GM21576 (cell line): Measurements from ENCODE around the gene PUDP.
A peak's percentile ranks its signal among the peaks of the same experiment; 100 is the strongest.

Experiments used
- ATAC-seq: cut with Tn5 transposase; IDR thresholded peaks from one replicate; pipeline ENCODE4 v1.9.1; 2021; ENCODE audit warnings: mild to moderate bottlenecking, moderate library complexity; ENCODE audit not compliant: unreplicated experiment

The PUDP gene

GRCh38 chrX:7147413-7147977 is 458 bp downstream of the PUDP start, which contains the start of gene STS:
Gene STS, plus strand, starts transcription at chrX:7147712. Its CDS starts 105,488 bp downstream, at chrX:7253200.
- peak; percentile 34 for ATAC-seq

GRCh38 chrX:7146703-7147412 is 1.1 kb downstream of the PUDP start:
- peak; percentile 23 for ATAC-seq

- ATAC-seq: no peak
Measured at GRCh38 chrX:7146020-7146702, 1.8 kb downstream of the PUDP start.

GRCh38 chrX:7145454-7145853 is 2.5 kb downstream of the PUDP start:
- no peak for ATAC-seq

- no peak for ATAC-seq
Measured at GRCh38 chrX:7143941-7144525, 3.9 kb downstream of the PUDP start.

- no peak for ATAC-seq
Measured at GRCh38 chrX:7143076-7143475, 4.9 kb downstream of the PUDP start.

- ATAC-seq: no peak
Measured at GRCh38 chrX:7139202-7140081, 8.5 kb downstream of the PUDP start.

GRCh38 chrX:7134981-7135380 is 13.0 kb downstream of the PUDP start:
- ATAC-seq: no peak

- peak; percentile 11 for ATAC-seq
Measured at GRCh38 chrX:7133050-7133440, 14.9 kb downstream of the PUDP start.

GRCh38 chrX:7132335-7133049 is 15.5 kb downstream of the PUDP start:
- ATAC-seq: peak; percentile 62

GRCh38 chrX:7131621-7132020 is 16.3 kb downstream of the PUDP start:
- no peak for ATAC-seq

GRCh38 chrX:7127056-7127455 is 20.9 kb downstream of the PUDP start:
- no peak for ATAC-seq

- ATAC-seq: no peak
Measured at GRCh38 chrX:7120878-7121219, 27.1 kb downstream of the PUDP start.

- ATAC-seq: no peak
Measured at GRCh38 chrX:7119950-7120877, 27.7 kb downstream of the PUDP start.

GRCh38 chrX:7117587-7117986 is 30.4 kb downstream of the PUDP start:
- ATAC-seq: peak; percentile 54

GRCh38 chrX:7116081-7116480 is 31.9 kb downstream of the PUDP start:
- no peak for ATAC-seq

GRCh38 chrX:7115557-7115956 is 32.4 kb downstream of the PUDP start:
- peak; percentile 58 for ATAC-seq

GRCh38 chrX:7112071-7112470 is 35.9 kb downstream of the PUDP start:
- ATAC-seq: no peak

- ATAC-seq: no peak
Measured at GRCh38 chrX:7111518-7111917, 36.4 kb downstream of the PUDP start.
